NCI-H1092 treated with DMSO at 0.1 percent for 48 hours (cell line): ENCODE measurements around the gene STAT4.
"Not testable (repeated sequence)": the region's sequence is repeated elsewhere in the genome, so short reads cannot be mapped to it uniquely, and the experiment has no call there.

Experiments used
- DNase-seq: peaks from one replicate; lab custom pipeline; 2025; lab: John Stamatoyannopoulos, UW

Gene STAT4

DNA sequence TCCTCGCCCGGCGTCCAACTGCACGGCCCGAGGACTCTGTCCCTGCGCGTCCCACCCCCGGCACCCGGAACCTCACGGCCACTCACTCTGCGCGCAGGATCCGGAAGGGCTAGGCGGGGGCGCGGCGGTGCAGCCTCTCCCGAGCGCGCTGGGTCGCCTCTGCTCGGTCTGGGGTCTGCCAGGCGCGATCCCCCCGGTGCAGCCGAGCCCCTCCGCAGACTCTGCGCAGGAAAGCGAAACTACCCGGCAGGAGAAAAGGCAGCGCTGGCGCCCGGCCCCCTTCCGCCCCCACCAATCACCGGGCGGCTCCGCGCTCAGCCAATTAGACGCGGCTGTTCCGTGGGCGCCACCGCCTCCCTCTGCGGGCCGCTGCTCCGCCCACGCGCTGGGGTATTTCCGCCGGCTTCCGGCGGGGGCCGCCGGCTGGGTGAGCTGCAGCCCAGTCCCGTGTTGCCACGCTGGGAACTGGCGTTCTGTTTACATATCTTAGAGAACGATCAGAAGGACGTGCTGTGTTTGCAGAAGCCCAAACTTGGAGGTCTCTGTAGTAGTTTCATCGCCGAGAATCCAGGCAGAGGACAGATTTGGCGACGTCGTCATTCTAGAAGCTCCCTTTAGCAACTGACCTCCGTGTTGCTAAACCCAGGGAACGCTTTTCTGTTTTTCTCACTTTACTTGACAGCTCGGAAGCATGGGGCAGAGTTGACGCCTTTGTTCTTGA is 136.7 kb downstream of the STAT4 start, which contains the start of gene STAT1:
STAT1 (minus strand) TSS at position 240 of the 721 bp plus-strand sequence. CDS start 4,168 bp downstream, outside the sequence.
- DNase-seq: peak; percentile 89

GRCh38 chr2:191013682-191013931 is 137.2 kb downstream of the STAT4 start:
- DNase-seq: no peak

DNA sequence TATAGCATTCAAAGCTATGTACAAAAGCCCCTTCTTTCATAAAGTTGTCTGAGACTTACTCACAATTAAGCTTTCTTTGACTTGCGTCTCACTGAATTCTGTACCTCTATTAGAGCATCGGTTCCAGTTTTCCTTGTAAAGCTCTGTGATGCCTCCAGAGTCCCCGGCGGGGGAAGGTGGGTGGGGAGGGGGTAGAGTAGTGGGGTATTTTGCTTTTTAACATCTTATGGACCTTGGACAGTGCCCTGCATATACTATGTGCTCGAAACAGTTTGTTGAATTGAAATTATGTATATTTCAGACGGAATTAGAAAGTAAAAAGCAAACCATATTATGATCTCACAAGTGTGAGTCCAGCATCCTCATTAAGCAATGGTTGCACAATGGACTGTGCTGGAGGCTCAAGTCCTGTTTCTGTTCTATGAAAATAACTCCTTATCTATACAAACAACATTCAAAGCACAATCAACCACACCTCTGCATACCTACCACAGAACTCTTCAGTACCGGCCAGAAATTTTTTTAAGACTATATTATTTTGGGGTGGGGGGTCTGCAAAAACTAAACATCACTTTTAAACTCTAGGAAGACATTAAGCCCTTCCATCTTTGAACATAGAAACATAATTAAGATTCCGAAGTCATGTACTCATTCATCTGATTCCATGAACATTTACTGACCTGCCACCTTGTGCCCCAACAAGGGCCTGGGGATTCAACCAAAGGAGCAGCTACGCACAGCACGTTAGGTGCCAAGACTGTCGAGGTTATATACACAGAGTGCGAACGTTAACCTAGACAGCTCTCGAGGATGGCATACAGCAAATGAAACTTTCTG is 137.7 kb downstream of the STAT4 start:
- no peak for DNase-seq

GRCh38 chr2:191012346-191012745 is 138.4 kb downstream of the STAT4 start:
- DNase-seq: no peak

- DNase-seq: no peak
Observed at GRCh38 chr2:191010887-191011885, 139.6 kb downstream of the STAT4 start.

DNA sequence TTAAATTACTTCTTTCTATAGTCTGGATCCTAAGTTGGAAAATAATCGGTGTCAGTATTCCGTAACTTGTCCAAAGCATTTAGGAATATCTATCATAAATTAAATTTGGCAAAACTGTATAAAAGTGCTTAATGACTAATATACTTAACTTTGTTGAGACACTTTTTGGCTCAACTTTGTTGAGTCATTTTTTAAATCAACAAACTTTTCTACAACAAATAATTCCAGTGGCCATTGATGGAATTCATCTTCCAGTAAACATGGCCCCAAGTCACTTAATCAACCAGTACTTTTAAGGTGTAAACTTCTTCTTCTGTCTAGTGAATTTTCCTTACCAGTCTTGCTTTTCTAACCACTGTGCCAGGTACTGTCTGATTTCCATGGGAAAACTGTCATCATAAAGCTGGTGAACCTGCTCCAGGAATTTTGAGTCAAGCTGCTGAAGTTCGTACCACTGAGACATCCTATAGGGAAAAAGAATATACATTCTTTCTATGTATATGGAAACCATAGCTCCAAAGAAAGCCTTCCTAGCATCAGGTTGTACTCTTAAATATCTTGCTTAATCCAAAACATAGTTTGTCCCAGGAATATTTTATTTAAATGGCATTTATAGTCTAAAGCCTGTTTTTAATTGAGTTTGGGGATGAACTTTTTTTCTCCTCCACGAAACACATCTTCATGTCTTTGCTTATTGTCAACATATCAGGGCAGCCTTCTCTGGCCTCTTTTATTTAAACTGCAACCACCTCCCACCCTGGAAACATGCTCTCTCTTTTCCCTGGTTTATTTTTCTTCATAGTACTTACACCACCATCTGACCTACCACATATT is 141.0 kb downstream of the STAT4 start:
- no peak for DNase-seq

- no peak for DNase-seq
Observed at GRCh38 chr2:191008286-191008685, 142.5 kb downstream of the STAT4 start.

DNA sequence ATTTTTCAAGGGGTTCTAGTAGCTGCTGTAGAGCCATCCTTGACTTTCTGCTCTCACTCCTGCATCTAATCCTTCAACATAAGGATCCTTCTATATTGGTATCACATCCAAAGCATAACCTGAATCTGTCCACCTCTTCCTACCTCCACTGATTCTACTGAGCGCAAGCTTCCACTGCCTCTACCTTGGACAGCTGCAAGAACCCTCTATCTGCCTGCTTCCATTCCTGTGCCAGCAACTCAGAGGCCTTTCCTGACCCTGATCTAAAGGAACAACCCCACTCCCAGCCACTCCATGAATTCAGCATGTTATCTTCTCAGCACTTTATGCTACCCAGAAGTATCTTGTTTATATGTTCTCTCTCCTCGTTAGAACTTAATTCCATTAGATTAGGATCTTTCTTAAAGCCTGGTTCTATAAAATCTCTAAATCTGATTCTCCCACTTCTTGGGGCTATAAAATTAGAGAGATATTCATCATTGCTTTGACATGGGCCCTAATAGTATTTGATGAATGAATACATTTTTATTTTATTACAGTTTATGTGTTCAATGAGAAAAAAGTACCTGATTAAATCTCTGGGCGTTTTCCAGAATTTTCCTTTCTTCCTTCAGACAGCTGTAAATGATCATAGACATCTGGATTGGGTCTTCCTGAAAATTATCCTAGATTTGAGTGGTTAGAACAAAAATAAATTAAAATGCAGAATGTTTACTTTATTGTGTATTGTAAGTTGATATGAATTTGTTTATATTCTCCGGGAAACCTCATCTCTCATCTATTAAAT is 143.6 kb downstream of the STAT4 start:
- no peak for DNase-seq

DNA sequence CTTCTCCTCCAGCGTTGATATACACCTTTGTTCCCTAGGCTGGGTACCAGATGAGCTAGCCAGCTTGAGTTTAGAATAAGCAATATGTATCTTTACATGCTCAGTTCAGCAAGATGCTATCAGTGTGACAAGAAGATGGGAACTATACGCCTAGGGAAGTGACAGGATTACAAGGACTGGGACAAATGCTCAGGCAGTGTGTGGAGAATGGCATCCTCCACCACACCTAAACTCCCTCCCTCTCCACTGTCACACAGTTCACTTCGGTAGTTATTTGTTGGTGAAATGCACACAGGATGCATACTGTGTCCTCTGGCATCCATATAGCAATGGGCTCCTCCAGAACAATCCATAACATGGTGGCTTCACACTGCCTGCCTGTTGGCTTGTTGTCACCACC is 144.5 kb downstream of the STAT4 start:
- no peak for DNase-seq

DNA sequence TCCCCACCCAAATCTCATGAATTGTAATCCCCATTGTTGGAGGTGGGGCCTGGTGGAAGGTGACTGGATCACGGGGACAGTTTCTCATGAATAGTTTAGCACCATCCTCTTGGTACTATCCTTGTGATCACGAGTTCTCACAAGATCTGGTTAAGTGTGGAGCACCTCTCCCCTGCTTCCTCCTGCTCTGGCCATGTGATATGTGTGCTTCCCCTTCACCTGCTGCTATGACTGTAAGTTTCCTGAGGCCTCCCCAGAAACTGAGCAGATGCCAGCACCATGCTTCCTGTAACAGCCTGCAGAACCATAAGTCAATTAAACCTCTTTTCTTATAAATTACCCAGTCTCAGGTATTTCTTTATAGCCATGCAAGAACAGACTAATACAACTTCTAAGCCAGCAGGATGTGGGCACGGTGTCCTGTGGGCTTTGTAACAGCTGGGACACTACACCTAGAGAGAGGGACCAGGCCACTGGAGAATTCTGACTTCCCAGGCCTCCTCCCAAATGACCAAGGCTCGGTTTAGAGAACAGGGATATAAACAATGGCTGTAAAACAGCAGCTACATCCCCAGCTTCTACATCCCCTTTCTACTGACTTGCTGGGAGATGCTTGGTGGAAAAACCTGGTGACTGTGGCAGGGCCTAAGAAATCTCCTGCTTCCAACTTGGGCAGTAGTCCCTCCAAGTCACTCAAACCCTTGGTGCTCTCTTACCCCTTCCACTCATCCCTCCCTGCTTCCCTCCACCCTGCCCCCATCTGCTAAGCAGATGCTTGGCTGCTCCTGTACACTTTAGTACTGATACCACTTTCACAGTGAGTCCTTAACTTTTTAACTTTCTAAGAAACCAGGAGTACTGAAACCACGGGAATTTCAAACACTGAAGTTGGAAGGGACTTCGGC is 147.1 kb downstream of the STAT4 start:
- no peak for DNase-seq

DNA sequence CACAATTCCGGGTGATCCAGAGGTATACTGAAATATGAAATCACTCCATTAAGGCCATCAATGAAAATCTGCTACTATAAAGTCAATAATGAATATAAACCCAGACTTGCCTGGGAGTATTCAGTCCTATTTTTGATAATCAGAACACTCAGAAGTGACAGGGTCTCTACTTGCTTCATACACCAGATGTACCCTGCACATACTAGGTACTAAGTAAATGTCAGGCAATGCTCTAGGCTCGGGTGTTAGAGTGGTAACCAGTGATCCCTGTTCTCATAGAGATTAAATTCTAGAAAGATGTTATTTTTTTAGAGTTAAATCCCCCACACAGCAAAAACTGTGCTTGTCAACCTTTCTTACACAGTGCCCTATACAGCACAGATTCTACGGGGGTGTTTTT is 149.2 kb downstream of the STAT4 start:
- no peak for DNase-seq

DNA sequence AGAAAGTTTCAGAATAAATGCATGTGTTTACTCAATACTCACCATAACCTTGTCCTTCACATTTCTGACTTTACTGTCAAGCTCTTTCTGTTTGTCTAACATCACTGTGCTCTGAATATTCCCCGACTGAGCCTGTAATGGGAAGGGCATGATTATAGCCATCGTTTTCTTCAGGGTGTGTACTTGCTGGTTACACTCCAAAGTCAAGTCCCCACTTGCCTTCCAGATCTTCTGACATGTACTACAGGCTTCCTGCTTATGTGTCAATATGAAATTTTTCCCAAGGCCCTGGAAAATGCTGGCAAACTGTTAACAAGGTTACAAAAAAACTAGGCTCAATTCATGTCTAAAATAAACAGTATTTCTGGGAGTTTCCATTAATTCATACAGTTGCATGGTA is 149.8 kb downstream of the STAT4 start:
- DNase-seq: no peak

DNA sequence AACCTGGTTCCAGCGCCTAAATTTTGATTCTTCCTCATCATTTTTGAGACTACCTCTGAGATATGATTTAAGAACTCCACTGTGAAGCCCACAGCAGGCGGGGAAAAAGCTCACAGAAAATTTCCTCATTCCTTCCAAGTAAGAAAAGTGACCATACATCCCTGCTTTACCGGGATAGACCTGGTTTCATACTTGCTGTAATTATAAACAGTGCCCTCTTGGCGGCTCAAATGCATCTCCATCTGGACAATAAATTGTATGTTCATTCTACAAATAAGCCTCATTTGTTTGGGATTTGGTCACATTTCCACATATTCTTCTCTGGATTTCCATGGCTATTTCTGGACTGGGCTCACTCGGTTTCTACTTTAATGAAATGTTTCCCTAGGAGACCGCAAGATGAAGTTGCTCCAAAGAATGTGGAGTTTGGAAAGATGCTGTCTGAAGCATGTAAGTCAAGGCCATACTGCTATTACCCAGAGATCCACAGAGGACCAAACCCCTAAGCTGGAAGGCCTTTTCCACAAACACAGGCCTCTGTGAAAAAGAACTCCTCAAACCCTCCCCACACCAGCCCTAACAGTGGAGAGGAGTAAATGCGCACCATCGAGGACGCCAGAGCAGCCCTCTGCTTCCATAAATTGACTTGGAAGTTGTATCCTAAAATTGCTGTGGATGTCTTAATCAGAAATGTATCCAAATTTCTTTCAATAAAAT is 150.7 kb downstream of the STAT4 start:
- DNase-seq: no peak

GRCh38 chr2:190999058-190999457 is 151.7 kb downstream of the STAT4 start:
- DNase-seq: no peak

DNA sequence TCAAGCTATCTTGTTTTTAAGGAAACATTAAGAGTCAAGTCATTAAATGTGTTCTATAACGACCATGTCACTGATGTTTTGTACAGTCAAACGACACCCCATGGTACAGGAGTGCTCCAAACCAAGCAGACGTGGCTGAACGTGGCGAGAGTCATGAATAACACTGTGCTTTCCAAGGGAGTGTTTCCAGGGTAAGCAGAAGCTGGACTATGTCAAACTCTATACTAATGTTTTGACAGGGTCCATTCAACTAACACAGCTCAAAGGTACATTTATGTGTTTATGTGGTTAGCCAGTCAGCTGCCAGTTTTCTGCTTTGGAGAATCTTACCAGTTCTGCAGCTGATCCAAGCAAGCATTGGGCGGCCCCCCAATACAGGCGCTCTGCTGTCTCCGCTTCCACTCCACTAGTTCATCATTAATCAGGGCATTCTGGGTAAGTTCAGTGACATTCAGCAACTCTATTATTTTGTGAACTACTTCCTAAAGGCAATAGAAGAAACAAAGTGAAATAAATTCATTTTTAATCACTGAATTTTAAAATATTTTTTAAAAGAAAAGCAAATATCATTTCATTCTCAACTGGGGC is 153.2 kb downstream of the STAT4 start:
- DNase-seq: no peak

DNA sequence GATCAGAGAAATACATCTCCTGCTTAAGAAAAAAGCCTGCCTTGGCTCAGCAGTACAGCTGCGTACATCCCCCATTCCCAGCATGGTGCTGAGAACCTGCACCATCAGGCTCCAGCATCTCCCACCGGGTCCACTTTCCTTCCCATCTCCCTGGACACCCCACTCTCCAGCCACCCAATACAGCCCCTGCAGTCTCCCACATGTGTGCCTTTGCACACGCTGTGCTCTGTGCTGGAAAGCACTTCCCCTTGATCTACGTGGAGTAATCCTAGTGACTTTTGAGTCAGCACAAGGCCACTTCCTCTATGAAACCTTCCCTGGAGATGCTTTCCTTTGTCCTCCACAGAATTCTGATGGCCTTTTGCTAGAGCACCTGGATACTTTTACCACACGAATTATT is 153.8 kb downstream of the STAT4 start:
- no peak for DNase-seq

DNA sequence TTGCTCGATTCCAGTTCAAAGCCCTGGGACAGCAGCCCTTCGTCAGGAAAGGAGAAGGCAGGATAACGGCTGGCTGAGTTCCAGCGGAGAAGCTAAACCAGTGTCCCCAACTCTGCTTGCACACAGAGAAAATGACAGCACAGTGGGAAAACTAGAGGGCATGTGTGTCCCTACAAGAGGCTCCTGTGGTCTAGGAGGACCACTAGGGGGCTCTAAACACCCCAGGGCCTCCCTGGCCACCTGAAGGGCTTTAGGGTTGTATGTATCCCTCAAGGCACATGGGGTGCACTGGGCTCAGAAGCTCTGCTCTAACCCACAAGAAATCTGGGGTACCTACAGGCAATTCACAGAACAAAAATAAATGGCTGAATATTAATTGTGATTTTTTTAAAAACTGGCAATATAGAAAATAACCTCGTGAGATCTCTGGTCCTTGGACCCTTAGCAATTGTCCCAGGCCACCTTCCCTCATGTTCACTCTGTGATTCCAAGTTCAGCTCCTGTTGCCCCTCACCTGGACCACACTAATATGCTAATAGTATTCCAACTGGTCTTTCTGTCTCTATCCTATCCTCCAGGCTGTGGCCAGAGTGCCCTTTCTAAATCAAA is 154.4 kb downstream of the STAT4 start:
- DNase-seq: no peak

DNA sequence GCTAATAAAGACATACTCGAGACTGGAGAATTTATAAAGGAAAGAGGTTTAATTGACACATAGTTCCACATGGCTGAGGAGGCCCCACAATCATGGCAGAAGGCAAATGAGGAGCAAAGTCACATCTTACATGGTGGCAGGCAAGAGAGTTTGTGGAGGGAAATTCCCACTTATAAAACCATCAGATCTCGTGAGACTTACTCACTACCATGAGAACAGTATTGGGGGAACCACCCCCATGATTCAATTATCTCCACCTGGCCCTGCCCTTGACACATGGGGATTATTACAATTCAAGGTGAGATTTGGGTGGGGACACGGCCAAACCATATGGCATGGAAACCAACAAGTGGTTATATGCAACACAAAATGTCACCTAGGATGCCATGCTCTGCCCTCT is 155.5 kb downstream of the STAT4 start:
- DNase-seq: not testable (repeated sequence)
